NB4 (cell line): Measurements from ENCODE around the gene TCF3.

Experiments used
- DNase-seq: peaks from one replicate; pipeline ENCODE4 v3.0.0; 2010; ENCODE audit warnings: low read depth
- H3K4me3 ChIP-seq: one replicate; pipeline ENCODE4 v1.5.1; 2011; ENCODE audit warnings: mild to moderate bottlenecking, low read depth, low read length, moderate library complexity
- CTCF ChIP-seq: IDR thresholded peaks from one replicate; pipeline ENCODE4 v1.5.1; 2012; ENCODE audit warnings: low read depth, low read length
- MAX ChIP-seq: IDR thresholded peaks from 2 replicates; pipeline ENCODE4 v1.6.1; 2011; ENCODE audit warnings: low read depth, low read length
- MYC ChIP-seq: IDR thresholded peaks from 2 replicates; pipeline ENCODE4 v1.6.1; 2011; ENCODE audit warnings: low read depth, low read length
- POLR2A ChIP-seq: IDR thresholded peaks from 2 replicates; pipeline ENCODE4 v1.6.1; 2011; ENCODE audit warnings: mild to moderate bottlenecking; ENCODE audit not compliant: insufficient read length; ENCODE audit errors: extremely low read depth

The TCF3 gene

GRCh38 chr19:1622541-1622940 is 29.9 kb downstream of the TCF3 start:
- TF ChIP-seq MAX: no peak
- no peak for TF ChIP-seq MYC
- no peak for TF ChIP-seq POLR2A
- TF ChIP-seq CTCF: no peak

DNA sequence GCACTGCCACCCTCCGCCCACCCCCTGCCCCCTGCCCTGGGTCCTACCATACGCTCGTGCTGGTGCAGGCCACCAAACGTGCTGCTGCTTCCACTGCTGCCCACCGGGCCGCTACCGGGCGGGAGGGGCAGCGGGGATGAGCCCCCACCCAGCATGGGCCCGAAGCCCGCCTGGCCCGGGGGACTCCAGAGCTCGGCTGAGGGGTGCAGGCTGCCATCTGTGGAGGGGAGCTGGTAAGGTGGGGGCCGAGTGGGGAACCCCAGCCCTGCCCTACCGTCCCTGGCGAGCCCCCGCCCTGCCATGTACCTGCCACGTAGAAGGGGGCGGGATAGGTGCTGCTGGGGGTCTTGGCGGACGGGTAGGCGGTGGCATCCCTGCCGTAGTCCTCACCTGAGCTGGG is 30.4 kb downstream of the TCF3 start:
- TF ChIP-seq POLR2A (no peak), CTCF (no peak), MAX (no peak), MYC (no peak)
- H3K4me3 ChIP-seq: no peak overlapping the region
- no peak for DNase-seq

More at GRCh38 chr19:1622541-1622940, 29.9 kb downstream of the TCF3 start:
- H3K4me3 ChIP-seq: no peak overlapping the region
- no peak for DNase-seq

DNA sequence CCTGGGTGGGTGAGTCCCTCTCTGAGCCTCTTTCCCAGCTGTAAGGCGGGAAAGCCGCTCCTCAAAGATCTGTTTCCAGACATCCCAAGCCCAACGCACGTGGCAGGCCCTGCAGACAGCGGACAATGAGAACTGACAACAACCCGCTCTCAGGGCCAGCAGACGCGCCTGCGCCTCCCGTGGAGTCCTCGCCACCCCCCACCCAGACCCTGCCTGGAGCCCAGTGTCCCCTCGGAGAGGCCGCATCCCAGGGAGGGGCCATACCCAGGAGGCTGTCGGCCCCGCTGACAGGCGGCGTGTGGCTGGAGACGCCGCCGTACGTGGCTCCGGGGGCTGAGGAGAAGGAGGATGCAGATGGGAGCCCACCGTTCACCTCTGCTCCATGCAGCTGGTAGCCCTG is 30.8 kb downstream of the TCF3 start:
- DNase-seq: no peak
- TF ChIP-seq POLR2A: no peak
- no peak for TF ChIP-seq MYC
- TF ChIP-seq CTCF: no peak
- no peak for TF ChIP-seq MAX

GRCh38 chr19:1621021-1621420 is 31.4 kb downstream of the TCF3 start:
- no peak for DNase-seq
- H3K4me3 ChIP-seq: no peak overlapping the region
- TF ChIP-seq POLR2A (no peak), MAX (no peak), MYC (no peak), CTCF (no peak)

More for the DNA sequence above, 30.8 kb downstream of the TCF3 start:
- H3K4me3 ChIP-seq: no peak overlapping the region

- TF ChIP-seq MYC (no peak), CTCF (no peak), MAX (no peak), POLR2A (no peak)
- H3K4me3 ChIP-seq: no peak overlapping the region
- no peak for DNase-seq
These were observed 31.9 kb downstream of the TCF3 start for GRCh38 chr19:1620502-1620901.

DNA sequence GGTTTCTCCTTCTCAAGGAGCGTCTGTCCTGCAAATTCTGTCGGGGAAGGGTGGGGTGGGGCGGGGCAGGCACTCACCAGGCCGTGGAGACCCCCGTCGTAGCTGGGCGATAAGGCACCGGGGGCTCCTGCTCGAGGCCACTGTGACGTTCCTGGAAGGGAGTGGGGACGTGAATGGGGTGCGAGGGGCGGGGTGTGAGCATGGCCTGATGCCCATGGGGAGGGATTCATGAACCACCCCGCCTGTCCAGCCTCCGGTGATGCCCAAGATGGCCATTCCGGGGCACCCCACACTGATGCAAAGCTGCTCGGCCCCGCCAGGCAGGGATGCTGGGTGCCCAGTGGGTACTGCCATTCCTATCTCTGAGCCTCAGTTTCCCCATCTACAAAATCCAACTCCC is 32.7 kb downstream of the TCF3 start:
- DNase-seq: no peak
- TF ChIP-seq MAX (no peak), POLR2A (no peak), CTCF (no peak), MYC (no peak)
- H3K4me3 ChIP-seq: no peak overlapping the region
